ENCODE measurements around the gene ASB7.

ASB7 gene

GRCh38 chr15:100686021-100686724 lies 83.8 kb downstream of the ASB7 start:
- no peak for DNase-seq (ENCODE audit: low read depth in 2 of 2)

- no peak for DNase-seq (ENCODE audit: low read depth in 2 of 2)
Measured at GRCh38 chr15:100686725-100687473, 84.5 kb downstream of the ASB7 start.

GRCh38 chr15:100687582-100688141 lies 85.3 kb downstream of the ASB7 start:
- no peak for DNase-seq (ENCODE audit: low read depth in 2 of 2)

GRCh38 chr15:100688549-100689120 lies 86.2 kb downstream of the ASB7 start:
- DNase-seq (ENCODE audit: low read depth in 2 of 2) = no peak

GRCh38 chr15:100689131-100689899 lies 86.9 kb downstream of the ASB7 start:
- no peak for DNase-seq (ENCODE audit: low read depth in 2 of 2)

GRCh38 chr15:100690032-100690794 lies 87.8 kb downstream of the ASB7 start:
- no peak for DNase-seq (ENCODE audit: low read depth in 2 of 2)

- no peak for DNase-seq (ENCODE audit: low read depth in 2 of 2)
Measured at GRCh38 chr15:100690795-100691158, 88.4 kb downstream of the ASB7 start.

- DNase-seq (ENCODE audit: low read depth in 2 of 2) = no peak
Measured at GRCh38 chr15:100691321-100691720, 88.9 kb downstream of the ASB7 start.

GRCh38 chr15:100692246-100692645 lies 89.9 kb downstream of the ASB7 start:
- DNase-seq (ENCODE audit: low read depth in 2 of 2) = no peak

GRCh38 chr15:100692671-100693070 lies 90.3 kb downstream of the ASB7 start:
- DNase-seq (ENCODE audit: low read depth in 2 of 2) = no peak

GRCh38 chr15:100693451-100693850 lies 91.1 kb downstream of the ASB7 start:
- no peak for DNase-seq (ENCODE audit: low read depth in 2 of 2)

- DNase-seq (ENCODE audit: low read depth in 2 of 2) = no peak
Measured at GRCh38 chr15:100694381-100695021, 92.1 kb downstream of the ASB7 start.

- no peak for DNase-seq (ENCODE audit: low read depth in 2 of 2)
Measured at GRCh38 chr15:100695048-100695447, 92.7 kb downstream of the ASB7 start.

GRCh38 chr15:100696452-100696851 lies 94.1 kb downstream of the ASB7 start:
- DNase-seq (ENCODE audit: low read depth in 2 of 2) = no peak

Measured in stimulated activated CD4-positive, alpha-beta T cell treated with anti-CD3 and anti-CD28 coated beads, Interleukin-4, amount 100 ng/mL, for 48 hours (primary cell).